Neuronal stem cell (in vitro differentiated cells): Measurements from ENCODE around the gene NLGN2.
A peak's percentile ranks its signal among the peaks of the same experiment; 100 is the strongest.

Experiments
- DNase-seq: peaks from one replicate; pipeline ENCODE4 v3.0.0-alpha.2; 2013; ENCODE audit warnings: low spot score
- H2AFZ ChIP-seq: one replicate; pipeline ENCODE4 v1.6.1; 2013; ENCODE audit warnings: mild to moderate bottlenecking, low read length, inconsistent platforms
- H2AK5ac ChIP-seq: 2 replicates; pipeline ENCODE4 v1.6.1; 2013; ENCODE audit warnings: low read depth, mild to moderate bottlenecking, inconsistent platforms, low read length, moderate library complexity, mixed read lengths
- H2BK120ac ChIP-seq: 2 replicates; pipeline ENCODE4 v1.6.1; 2013; ENCODE audit warnings: low read depth, mild to moderate bottlenecking, inconsistent platforms, low read length, moderate library complexity, mixed read lengths
- H2BK12ac ChIP-seq: one replicate; pipeline ENCODE4 v1.6.1; 2013; ENCODE audit warnings: low read length, inconsistent platforms
- H2BK15ac ChIP-seq: 2 replicates; pipeline ENCODE4 v1.6.1; 2013; ENCODE audit warnings: mild to moderate bottlenecking, low read length, inconsistent platforms, mixed read lengths
- H2BK5ac ChIP-seq: one replicate; pipeline ENCODE4 v1.6.1; 2013; ENCODE audit warnings: inconsistent platforms, mild to moderate bottlenecking, low read length, moderate library complexity
- H3K14ac ChIP-seq: one replicate; pipeline ENCODE4 v1.6.1; 2013; ENCODE audit warnings: low read length, inconsistent platforms
- H3K18ac ChIP-seq: 2 replicates; pipeline ENCODE4 v1.6.1; 2013; ENCODE audit warnings: low read length, inconsistent platforms
- H3K23ac ChIP-seq: 2 replicates; pipeline ENCODE4 v1.6.1; 2013; ENCODE audit warnings: low read depth, mild to moderate bottlenecking, mixed read lengths, low read length, inconsistent platforms; ENCODE audit not compliant: poor library complexity
- H3K27ac ChIP-seq: replicated peaks from 3 replicates; pipeline ENCODE4 v1.5.1; 2013; ENCODE audit warnings: low read length, inconsistent platforms
- H3K27me3 ChIP-seq, 3 experiments: 2 replicates each; pipeline ENCODE4 v1.6.1; 2013; ENCODE audit warnings: low read length in 3 of 3, mild to moderate bottlenecking in 2 of 3, inconsistent platforms in 1 of 3, low read depth in 1 of 3, mixed read lengths in 1 of 3, moderate library complexity in 1 of 3; ENCODE audit not compliant: control insufficient read depth in 3 of 3, insufficient read depth in 3 of 3
- H3K36me3 ChIP-seq, 2 donors: replicated peaks in 1 of 2; 2 replicates each; pipeline ENCODE4 v1.6.1; 2013; ENCODE audit warnings: low read length in 2 of 2; ENCODE audit not compliant: control insufficient read depth in 2 of 2, insufficient read depth in 2 of 2
- H3K4ac ChIP-seq: 2 replicates; pipeline ENCODE4 v1.6.1; 2013; ENCODE audit warnings: inconsistent platforms, mild to moderate bottlenecking, low read length, moderate library complexity
- H3K4me1 ChIP-seq, 2 donors: 1 replicate in 1 of 2; 2 replicates in 1 of 2; pipeline ENCODE4 v1.6.1; 2013; ENCODE audit warnings: low read length in 2 of 2, low read depth in 1 of 2; ENCODE audit not compliant: control insufficient read depth in 2 of 2, insufficient read depth in 1 of 2
- H3K4me2 ChIP-seq: one replicate; pipeline ENCODE4 v1.6.1; 2013; ENCODE audit warnings: mild to moderate bottlenecking, low read length, inconsistent platforms; ENCODE audit not compliant: insufficient read depth, poor library complexity, severe bottlenecking
- H3K4me3 ChIP-seq, 2 donors: 2 replicates each; pipeline ENCODE4 v1.5.1; 2013; ENCODE audit warnings: low read length in 2 of 2, mild to moderate bottlenecking in 2 of 2, inconsistent platforms in 1 of 2, moderate library complexity in 1 of 2
- H3K79me1 ChIP-seq: one replicate; pipeline ENCODE4 v1.6.1; 2013; ENCODE audit warnings: low read depth, mild to moderate bottlenecking, inconsistent platforms, low read length, moderate library complexity
- H3K9ac ChIP-seq: one replicate; pipeline ENCODE4 v1.6.1; 2013; ENCODE audit warnings: mild to moderate bottlenecking, low read depth, low read length, inconsistent platforms; ENCODE audit not compliant: poor library complexity
- H3K9me3 ChIP-seq, 2 donors: replicated peaks in 1 of 2; 2 replicates each; pipeline versions ENCODE3 to v1.6.1; 2013; ENCODE audit warnings: low read length in 2 of 2, mild to moderate bottlenecking in 2 of 2, inconsistent platforms in 1 of 2, low read depth in 1 of 2, mixed read lengths in 1 of 2, moderate library complexity in 1 of 2; ENCODE audit not compliant: control insufficient read depth in 2 of 2, insufficient read depth in 1 of 2
- H4K8ac ChIP-seq: one replicate; pipeline ENCODE4 v1.6.1; 2013; ENCODE audit warnings: low read depth, mild to moderate bottlenecking, inconsistent platforms, low read length, moderate library complexity
- H4K91ac ChIP-seq: one replicate; pipeline ENCODE4 v1.6.1; 2013; ENCODE audit warnings: low read length, low read depth, mild to moderate bottlenecking, inconsistent platforms; ENCODE audit not compliant: poor library complexity
- WGBS, 2 donors: extraction: QIAGEN DNeasy Blood & Tissue Kit; methylation state at CpG; one replicate each; pipeline ENCODE4 v1.1.7; 2013; ENCODE audit warnings: missing lambda C conversion rate in 2 of 2, mixed read lengths in 1 of 2; ENCODE audit not compliant: insufficient read length in 2 of 2, insufficient replicate concordance in 1 of 2; ENCODE audit errors: extremely low coverage in 2 of 2; 5-methylcytosine and 5-hydroxymethylcytosine counted together

The NLGN2 gene

GRCh38 chr17:7425756-7426155, 18.1 kb downstream of the NLGN2 start:
- Histone ChIP-seq H3K27me3 (no peaks in the 10 kb centered on the region), H3K4me2 (no peak overlapping the region), H3K9me3 (no peaks in the 10 kb centered on the region), H2BK120ac (no peak overlapping the region), H3K36me3 (no peaks in the 10 kb centered on the region), H3K27ac (no peak overlapping the region), H2AK5ac (peak overlapping the region; percentile 70), H2BK15ac (no peak overlapping the region), H2BK12ac (no peak overlapping the region), H3K23ac (no peak overlapping the region), H3K79me1 (peaks cover 3% of the 10 kb centered on the region), H4K91ac (no peak overlapping the region), H3K9ac (no peak overlapping the region), H4K8ac (no peak overlapping the region), H3K4me1 (peaks cover 2 to 9% of the 10 kb centered on the region in 2 donors), H3K4me3 (no peak overlapping the region), H3K18ac (no peak overlapping the region), H3K4ac (no peak overlapping the region), H2BK5ac (peak overlapping the region; percentile 39), H2AFZ (no peak overlapping the region), H3K14ac (no peak overlapping the region)
- no peak for DNase-seq
- WGBS, 2 donors = no CpG with 5 or more reads among the region's 8 CpGs

GRCh38 chr17:7426203-7426863, 18.7 kb downstream of the NLGN2 start:
- Histone ChIP-seq H3K14ac (peak overlapping the region; percentile 56), H4K8ac (no peak overlapping the region), H3K4me3 (no peak overlapping the region), H3K4me2 (no peak overlapping the region), H3K27ac (no peak overlapping the region), H4K91ac (no peak overlapping the region), H2AFZ (no peak overlapping the region), H2BK5ac (peak overlapping the region; percentile 39), H3K4me1 (peaks cover 0 to 4% of the 10 kb centered on the region in 2 donors), H2BK120ac (no peak overlapping the region), H2BK12ac (no peak overlapping the region), H3K23ac (peak overlapping the region; percentile 55), H3K4ac (no peak overlapping the region), H2AK5ac (peak overlapping the region; percentile 97), H3K9ac (peak overlapping the region; percentile 60), H3K18ac (peak overlapping the region; percentile 38), H3K9me3 (no peaks in the 10 kb centered on the region), H3K27me3 (no peaks in the 10 kb centered on the region), H2BK15ac (peak overlapping the region; percentile 87), H3K36me3 (no peaks in the 10 kb centered on the region), H3K79me1 (peaks cover 3% of the 10 kb centered on the region)
- DNase-seq = no peak
- no CpG with 5 or more reads among the region's 33 CpGs for WGBS, 2 donors

- Histone ChIP-seq H2BK15ac (peak overlapping the region; percentile 87), H3K27me3 (no peaks in the 10 kb centered on the region), H3K36me3 (no peaks in the 10 kb centered on the region), H3K14ac (peak overlapping the region; percentile 63), H2AFZ (no peak overlapping the region), H4K8ac (no peak overlapping the region), H3K79me1 (peaks cover 3% of the 10 kb centered on the region), H3K4ac (no peak overlapping the region), H3K23ac (peak overlapping the region; percentile 1), H3K4me3 (no peak overlapping the region), H3K9me3 (no peaks in the 10 kb centered on the region), H3K18ac (peak overlapping the region; percentile 65), H3K9ac (no peak overlapping the region), H3K4me1 (peaks cover 0 to 1% of the 10 kb centered on the region in 2 donors), H4K91ac (no peak overlapping the region), H2BK12ac (peak overlapping the region; percentile 42), H3K4me2 (no peak overlapping the region), H2BK120ac (no peak overlapping the region), H2AK5ac (peak overlapping the region; percentile 97), H3K27ac (no peak overlapping the region), H2BK5ac (peak overlapping the region; percentile 79)
- DNase-seq = no peak
- no CpG with 5 or more reads among the region's 29 CpGs for WGBS, 2 donors
These were observed 19.3 kb downstream of the NLGN2 start for GRCh38 chr17:7426896-7427489.

- H2BK120ac ChIP-seq = no peak overlapping the region
- H2AFZ ChIP-seq = no peak overlapping the region
- H3K9me3 ChIP-seq = no peaks in the 10 kb centered on the region
- H3K4me2 ChIP-seq = no peak overlapping the region
- peak overlapping the region; percentile 87 for H2BK15ac ChIP-seq
- no peak overlapping the region for H3K27ac ChIP-seq
- no peak overlapping the region for H4K8ac ChIP-seq
- peak overlapping the region; percentile 79 for H2BK5ac ChIP-seq
- no peak overlapping the region for H3K9ac ChIP-seq
- no peak for DNase-seq
- no peak overlapping the region for H4K91ac ChIP-seq
- WGBS, 2 donors = no CpG with 5 or more reads among the region's 7 CpGs
- H3K4me1 ChIP-seq = no peaks in the 10 kb centered on the region
- H2AK5ac ChIP-seq = peak overlapping the region; percentile 97
- peak overlapping the region; percentile 65 for H3K18ac ChIP-seq
- no peaks in the 10 kb centered on the region for H3K36me3 ChIP-seq
- H3K14ac ChIP-seq = peak overlapping the region; percentile 63
- no peak overlapping the region for H3K4me3 ChIP-seq
- H3K27me3 ChIP-seq = no peaks in the 10 kb centered on the region
- H3K4ac ChIP-seq = no peak overlapping the region
- H3K23ac ChIP-seq = no peak overlapping the region
- peak overlapping the region; percentile 42 for H2BK12ac ChIP-seq
- peaks cover 3% of the 10 kb centered on the region for H3K79me1 ChIP-seq
These were observed 19.9 kb downstream of the NLGN2 start for GRCh38 chr17:7427549-7427948.
